CD4-positive, alpha-beta T cell (primary cell): Measurements from ENCODE around the gene ZBTB5. TPM values are rescaled to one million over a fixed set of nuclear protein-coding genes. Genes with fewer than 3 reads are reported as not detected.
"Not testable (repeated sequence)": the region's sequence is repeated elsewhere in the genome, so short reads cannot be mapped to it uniquely, and the experiment has no call there.

Experiments
- ATAC-seq: fragments of 200-7000 bp; cut with Tn5 transposase; one replicate; pipeline ENCODE4 v1.10.0; 2022; ENCODE audit warnings: mild to moderate bottlenecking; ENCODE audit not compliant: poor library complexity
- CTCF ChIA-PET: fragments of 350-600 bp; sonication (Branson Sonifier 250); formaldehyde crosslinking; loops from one replicate; lab custom pipeline; 2021; ENCODE audit warnings: antibody characterized with exemption, inconsistent platforms; lab: Charles Lee
- POLR2A ChIA-PET: fragments of 350-600 bp; sonication (Branson Sonifier 250); formaldehyde crosslinking; loops from one replicate; lab custom pipeline; 2021; ENCODE audit warnings: antibody characterized with exemption, inconsistent platforms; lab: Charles Lee
- DNase-seq, 14 experiments: peaks; one replicate each; pipeline ENCODE4 v3.0.0-alpha.2; 2013 to 2020; ENCODE audit warnings: mixed read lengths in 2 of 14
- H3K27ac ChIP-seq, 2 donors: one replicate each; pipeline versions ENCODE4 v1.5.1 to v1.7.0; 2013; ENCODE audit warnings: low read length in 2 of 2, low read depth in 1 of 2, mild to moderate bottlenecking in 1 of 2
- H3K27me3 ChIP-seq, 2 experiments: 1 replicate in 1 of 2; 2 replicates in 1 of 2; pipeline versions ENCODE4 v1.6.1 to v1.7.0; 2013; ENCODE audit warnings: low read length in 2 of 2, control low read depth in 1 of 2, mild to moderate bottlenecking in 1 of 2, moderate library complexity in 1 of 2; ENCODE audit not compliant: insufficient read depth in 2 of 2, control insufficient read depth in 1 of 2
- H3K36me3 ChIP-seq: one replicate; pipeline ENCODE4 v1.6.1; 2013; ENCODE audit warnings: low read length, control low read depth; ENCODE audit not compliant: insufficient read depth
- H3K4me1 ChIP-seq: one replicate; pipeline ENCODE4 v1.6.1; 2013; ENCODE audit warnings: low read length, control low read depth; ENCODE audit not compliant: insufficient read depth
- H3K4me3 ChIP-seq: one replicate; pipeline ENCODE4 v1.5.1; 2013; ENCODE audit warnings: mild to moderate bottlenecking, low read length, moderate library complexity
- H3K9me3 ChIP-seq, 2 experiments: 1 replicate in 1 of 2; 2 replicates in 1 of 2; pipeline versions ENCODE4 v1.6.1 to v1.7.0; 2013; ENCODE audit warnings: low read length in 2 of 2, mild to moderate bottlenecking in 2 of 2, control low read depth in 1 of 2, moderate library complexity in 1 of 2; ENCODE audit not compliant: control insufficient read depth in 1 of 2, insufficient read depth in 1 of 2
- H3K27ac Mint-ChIP-seq: one replicate; pipeline ENCODE4 v1.8.0; 2020; ENCODE audit warnings: mixed read lengths
- H3K27me3 Mint-ChIP-seq: one replicate; pipeline ENCODE4 v1.8.0; 2021; ENCODE audit warnings: mixed read lengths
- H3K36me3 Mint-ChIP-seq: one replicate; pipeline ENCODE4 v1.8.0; 2021; ENCODE audit warnings: low read depth, mixed read lengths
- H3K4me1 Mint-ChIP-seq: one replicate; pipeline ENCODE4 v1.8.0; 2021; ENCODE audit warnings: low read depth, mixed read lengths
- H3K4me3 Mint-ChIP-seq: one replicate; pipeline ENCODE4 v1.8.0; 2020; ENCODE audit warnings: mild to moderate bottlenecking, mixed read lengths
- H3K9me3 Mint-ChIP-seq: one replicate; pipeline ENCODE4 v1.8.0; 2020; ENCODE audit warnings: mixed read lengths
- CTCF ChIP-seq: fragments of 200-600 bp; IDR thresholded peaks from one replicate; pipeline ENCODE4 v1.8.0; 2022; ENCODE audit warnings: antibody characterized with exemption, mild to moderate bottlenecking
- intact Hi-C, 2 experiments: fragments of 100-400 bp; cut with DNase I in 1 of 2; cut with micrococcal nuclease in 1 of 2; formaldehyde crosslinking; loops; one replicate each; pipeline versions ENCODE4 v1.15.1 to v1.9.0; 2023 to 2025; cut with DNase I, micrococcal nuclease
- total RNA-seq, 174 experiments: library from RNA in 2 of 174; stranded (reverse) in 2 of 174; gene quantifications; one replicate each; pipeline ENCODE4 v1.2.3 and lab custom pipeline; 2021 to 2026

ZBTB5 gene
- total RNA-seq, 2 experiments from 2014 or later = 21.3 to 22.0 TPM

- Mint-ChIP-seq H3K4me1 (no peaks in the 10 kb centered on the region), H3K27ac (no peak overlapping the region), H3K9me3 (no peaks in the 10 kb centered on the region), H3K4me3 (no peak overlapping the region), H3K27me3 (no peaks in the 10 kb centered on the region), H3K36me3 (no peaks in the 10 kb centered on the region)
- intact Hi-C loops = loop anchor here in 1 of 2 experiments (10.0 kb wide), 1 partner anchor 405 kb away; no protein-coding TSS in a partner anchor
- CTCF ChIA-PET = no interaction called here
- Histone ChIP-seq H3K36me3 (no peaks in the 10 kb centered on the region), H3K4me3 (no peak overlapping the region), H3K27me3 (no peaks in the 10 kb centered on the region), H3K9me3 (no peaks in the 10 kb centered on the region), H3K27ac (no peak overlapping the region), H3K4me1 (no peaks in the 10 kb centered on the region)
- DNase-seq (no peak), ATAC-seq (no peak)
- TF ChIP-seq CTCF = no peak
- POLR2A ChIA-PET = no interaction called here
Measured at GRCh38 chr9:37399336-37399735, 65.9 kb downstream of the ZBTB5 start.

- Histone ChIP-seq H3K27ac (no peak overlapping the region), H3K27me3 (no peaks in the 10 kb centered on the region), H3K9me3 (no peaks in the 10 kb centered on the region), H3K4me3 (no peak overlapping the region), H3K36me3 (no peaks in the 10 kb centered on the region), H3K4me1 (no peaks in the 10 kb centered on the region)
- no peak for ATAC-seq
- ChIA-PET POLR2A (no interaction called here), CTCF (no interaction called here)
- no peaks in the 10 kb centered on the region for H3K27me3 Mint-ChIP-seq
- no peak for TF ChIP-seq CTCF
- no peaks in the 10 kb centered on the region for H3K4me1 Mint-ChIP-seq
- H3K4me3 Mint-ChIP-seq = no peak overlapping the region
- H3K36me3 Mint-ChIP-seq = no peaks in the 10 kb centered on the region
- DNase-seq = no peak
- H3K9me3 Mint-ChIP-seq = no peaks in the 10 kb centered on the region
- H3K27ac Mint-ChIP-seq = no peak overlapping the region
- intact Hi-C loops = loop anchor here in 1 of 2 experiments (10.0 kb wide), 1 partner anchor 404 kb away; no protein-coding TSS in a partner anchor
Measured at GRCh38 chr9:37398464-37399025, 66.7 kb downstream of the ZBTB5 start.

- H3K9me3 Mint-ChIP-seq, POLR2A ChIA-PET, H3K9me3 ChIP-seq, H3K36me3 Mint-ChIP-seq, H3K36me3 ChIP-seq, H3K27ac ChIP-seq, ATAC-seq, H3K4me3 ChIP-seq, H3K4me1 ChIP-seq, H3K4me1 Mint-ChIP-seq, H3K27me3 Mint-ChIP-seq, H3K27ac Mint-ChIP-seq, H3K4me3 Mint-ChIP-seq, DNase-seq, CTCF ChIA-PET, H3K27me3 ChIP-seq: not testable (repeated sequence)
- intact Hi-C loops = loop anchor here in 1 of 2 experiments (10.0 kb wide), 1 partner anchor 403 kb away; no protein-coding TSS in a partner anchor
Measured at GRCh38 chr9:37397948-37398347, 67.3 kb downstream of the ZBTB5 start.

- Histone ChIP-seq H3K4me1 (no peaks in the 10 kb centered on the region), H3K27me3 (no peaks in the 10 kb centered on the region), H3K4me3 (no peak overlapping the region), H3K9me3 (no peaks in the 10 kb centered on the region), H3K36me3 (no peaks in the 10 kb centered on the region), H3K27ac (no peak overlapping the region)
- ChIA-PET CTCF (no interaction called here), POLR2A (no interaction called here)
- intact Hi-C loops = loop anchor here in 1 of 2 experiments (10.0 kb wide), 1 partner anchor 401 kb away; no protein-coding TSS in a partner anchor
- TF ChIP-seq CTCF = no peak
- no peak for ATAC-seq
- Mint-ChIP-seq H3K27ac (no peak overlapping the region), H3K27me3 (no peaks in the 10 kb centered on the region), H3K4me1 (no peaks in the 10 kb centered on the region), H3K36me3 (no peaks in the 10 kb centered on the region), H3K9me3 (no peaks in the 10 kb centered on the region), H3K4me3 (no peak overlapping the region)
- DNase-seq = no peak
Measured at GRCh38 chr9:37395663-37396062, 69.6 kb downstream of the ZBTB5 start.
